MM.1S (cell line): ENCODE measurements around the gene PDE4B.

Experiments used
- DNase-seq: peaks from one replicate; pipeline ENCODE4 v3.0.0-alpha.2; 2015
- H2AFZ ChIP-seq: fragments of 300-600 bp; sonication (generic); 2 replicates; pipeline ENCODE4 v1.6.0; 2016; ENCODE audit warnings: antibody characterized with exemption, low read length
- H3F3A ChIP-seq: fragments of 300-600 bp; sonication (generic); 2 replicates; pipeline ENCODE4 v1.6.1; 2016; ENCODE audit warnings: mild to moderate bottlenecking, antibody characterized with exemption, low read length, moderate library complexity, mixed read lengths; ENCODE audit not compliant: insufficient read depth
- H3K27ac ChIP-seq: fragments of 300-600 bp; sonication (generic); 2 replicates; pipeline ENCODE4 v1.5.1; 2016; ENCODE audit warnings: mild to moderate bottlenecking, low read length
- H3K27me3 ChIP-seq: fragments of 300-600 bp; sonication (generic); replicated peaks from 2 replicates; pipeline ENCODE4 v1.6.0; 2016; ENCODE audit warnings: low read length; ENCODE audit not compliant: insufficient read depth
- H3K36me3 ChIP-seq: fragments of 300-600 bp; sonication (generic); replicated peaks from 2 replicates; pipeline ENCODE4 v1.6.1; 2016; ENCODE audit warnings: mild to moderate bottlenecking, low read length, mixed read lengths; ENCODE audit not compliant: insufficient read depth
- H3K4me1 ChIP-seq: fragments of 300-600 bp; sonication (generic); 2 replicates; pipeline ENCODE4 v1.6.1; 2016; ENCODE audit warnings: low read length, mixed read lengths
- H3K4me2 ChIP-seq: fragments of 300-600 bp; sonication (generic); 2 replicates; pipeline ENCODE4 v1.6.0; 2016; ENCODE audit warnings: low read depth, low read length
- H3K4me3 ChIP-seq: fragments of 300-600 bp; sonication (generic); 2 replicates; pipeline ENCODE4 v1.5.1; 2016; ENCODE audit warnings: low read length, mixed read lengths
- H3K79me2 ChIP-seq: fragments of 300-600 bp; sonication (generic); 2 replicates; pipeline ENCODE4 v1.6.1; 2016; ENCODE audit warnings: mixed run types, low read length, mixed read lengths
- H3K9ac ChIP-seq: fragments of 300-600 bp; sonication (generic); 2 replicates; pipeline ENCODE4 v1.6.1; 2016; ENCODE audit warnings: low read length, mixed read lengths
- H3K9me2 ChIP-seq: fragments of 300-600 bp; sonication (generic); replicated peaks from 2 replicates; pipeline ENCODE4 v1.6.1; 2016; ENCODE audit warnings: mild to moderate bottlenecking, low read length, mixed read lengths; ENCODE audit not compliant: insufficient read depth
- H3K9me3 ChIP-seq: fragments of 300-600 bp; sonication (generic); replicated peaks from 2 replicates; pipeline ENCODE4 v1.6.1; 2016; ENCODE audit warnings: mild to moderate bottlenecking, low read length, mixed read lengths; ENCODE audit not compliant: insufficient read depth
- H4K20me1 ChIP-seq: fragments of 300-600 bp; sonication (generic); 2 replicates; pipeline ENCODE4 v1.6.1; 2016; ENCODE audit warnings: mild to moderate bottlenecking, low read length, moderate library complexity, mixed read lengths; ENCODE audit not compliant: insufficient read depth
- EZH2 ChIP-seq: fragments of 300-600 bp; sonication (generic); optimal IDR thresholded peaks from 2 replicates; pipeline ENCODE3; 2017; ENCODE audit warnings: low read depth, mild to moderate bottlenecking, antibody characterized with exemption, low read length, mixed read lengths
- EZH2phosphoT487 ChIP-seq: fragments of 300-600 bp; sonication (generic); IDR thresholded peaks from 2 replicates; pipeline ENCODE4 v1.6.1; 2018; ENCODE audit warnings: antibody characterized with exemption, low read length
- TF ChIP-seq, protein P1 (sequence below): fragments of 300-600 bp; sonication (generic); IDR thresholded peaks from 2 replicates; pipeline ENCODE4 v1.5.1; 2016; ENCODE audit warnings: antibody characterized with exemption, low read length, mixed read lengths

Gene PDE4B

DNA sequence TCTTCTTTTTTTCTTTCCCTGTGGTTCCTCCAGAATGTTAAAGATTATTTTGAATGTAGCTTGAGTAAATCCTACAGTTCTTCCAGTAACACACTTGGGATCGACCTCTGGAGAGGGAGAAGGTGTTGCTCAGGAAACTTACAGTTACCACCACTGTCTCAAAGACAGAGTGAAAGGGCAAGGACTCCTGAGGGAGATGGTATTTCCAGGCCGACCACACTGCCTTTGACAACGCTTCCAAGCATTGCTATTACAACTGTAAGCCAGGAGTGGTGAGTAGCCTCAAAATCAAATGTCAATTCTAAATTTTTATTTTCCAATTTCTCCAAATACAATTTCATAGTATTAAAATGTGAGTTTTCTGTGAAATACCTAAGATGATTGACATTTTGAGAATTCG is 125.9 kb downstream of the PDE4B start:
- H3K4me2 ChIP-seq, result no peak overlapping the region
- H3K9ac ChIP-seq, result no peak overlapping the region
- H4K20me1 ChIP-seq, result no peaks in the 10 kb centered on the region
- no peaks in the 10 kb centered on the region for H3K27me3 ChIP-seq
- no peaks in the 10 kb centered on the region for H3K9me2 ChIP-seq
- H3K36me3 ChIP-seq, result no peaks in the 10 kb centered on the region
- H3K4me3 ChIP-seq, result no peak overlapping the region
- H3K4me1 ChIP-seq, result no peaks in the 10 kb centered on the region
- no peaks in the 10 kb centered on the region for H3K79me2 ChIP-seq
- H3K27ac ChIP-seq, result no peak overlapping the region
- no peaks in the 10 kb centered on the region for H3F3A ChIP-seq
- no peak overlapping the region for H2AFZ ChIP-seq
- DNase-seq, result no peak
- H3K9me3 ChIP-seq, result no peaks in the 10 kb centered on the region
- no peak for TF ChIP-seq EZH2phosphoT487

DNA sequence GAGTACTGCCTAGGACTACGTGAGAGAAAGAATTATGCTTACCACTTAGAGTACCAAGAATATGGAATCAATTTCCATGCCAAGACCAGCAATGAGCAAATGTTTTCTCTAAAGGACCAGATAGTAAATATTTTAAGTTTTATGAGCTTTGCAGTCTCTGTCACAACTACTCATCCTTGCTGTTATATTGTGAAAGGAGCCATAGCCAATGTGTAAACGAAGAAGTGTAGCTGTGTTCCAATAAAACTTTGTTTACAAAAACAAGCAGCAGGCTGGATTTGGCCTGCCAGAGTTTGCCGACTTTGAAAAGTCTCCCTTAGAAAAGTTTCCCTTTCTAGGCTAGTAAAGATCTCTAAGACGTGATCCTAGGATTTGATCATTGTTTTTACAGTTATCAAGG is 128.8 kb downstream of the PDE4B start:
- Histone ChIP-seq H3K36me3 (no peaks in the 10 kb centered on the region), H2AFZ (no peak overlapping the region), H3K27ac (no peak overlapping the region), H3K9me2 (no peaks in the 10 kb centered on the region), H3K27me3 (no peaks in the 10 kb centered on the region), H4K20me1 (no peaks in the 10 kb centered on the region), H3K4me3 (no peak overlapping the region), H3K4me1 (no peaks in the 10 kb centered on the region), H3K9me3 (no peaks in the 10 kb centered on the region), H3K9ac (no peak overlapping the region), H3K79me2 (no peaks in the 10 kb centered on the region), H3K4me2 (no peak overlapping the region), H3F3A (no peaks in the 10 kb centered on the region)
- TF ChIP-seq EZH2phosphoT487, result no peak
- no peak for TF ChIP-seq EZH2
- TF ChIP-seq, protein P1, sequence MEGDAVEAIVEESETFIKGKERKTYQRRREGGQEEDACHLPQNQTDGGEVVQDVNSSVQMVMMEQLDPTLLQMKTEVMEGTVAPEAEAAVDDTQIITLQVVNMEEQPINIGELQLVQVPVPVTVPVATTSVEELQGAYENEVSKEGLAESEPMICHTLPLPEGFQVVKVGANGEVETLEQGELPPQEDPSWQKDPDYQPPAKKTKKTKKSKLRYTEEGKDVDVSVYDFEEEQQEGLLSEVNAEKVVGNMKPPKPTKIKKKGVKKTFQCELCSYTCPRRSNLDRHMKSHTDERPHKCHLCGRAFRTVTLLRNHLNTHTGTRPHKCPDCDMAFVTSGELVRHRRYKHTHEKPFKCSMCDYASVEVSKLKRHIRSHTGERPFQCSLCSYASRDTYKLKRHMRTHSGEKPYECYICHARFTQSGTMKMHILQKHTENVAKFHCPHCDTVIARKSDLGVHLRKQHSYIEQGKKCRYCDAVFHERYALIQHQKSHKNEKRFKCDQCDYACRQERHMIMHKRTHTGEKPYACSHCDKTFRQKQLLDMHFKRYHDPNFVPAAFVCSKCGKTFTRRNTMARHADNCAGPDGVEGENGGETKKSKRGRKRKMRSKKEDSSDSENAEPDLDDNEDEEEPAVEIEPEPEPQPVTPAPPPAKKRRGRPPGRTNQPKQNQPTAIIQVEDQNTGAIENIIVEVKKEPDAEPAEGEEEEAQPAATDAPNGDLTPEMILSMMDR, result no peak
- no peak for DNase-seq

DNA sequence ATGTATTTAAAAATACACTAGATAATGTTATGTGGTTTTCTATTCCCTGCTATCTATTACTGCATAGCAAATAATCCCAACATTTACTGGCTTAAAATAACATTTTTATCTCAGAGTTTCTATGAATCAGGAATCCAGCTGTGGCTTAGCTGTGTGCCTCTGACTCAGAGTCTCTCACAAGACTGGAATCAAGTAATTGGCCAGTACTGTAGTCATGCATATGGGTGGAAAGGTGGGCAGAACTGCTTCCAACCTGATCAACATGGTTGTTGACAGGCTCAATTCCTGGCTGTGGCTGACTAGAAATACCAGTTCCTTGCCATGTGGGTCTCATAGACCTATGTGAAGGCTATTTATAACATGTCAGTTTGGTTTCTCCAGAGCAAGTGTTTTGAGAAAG is 131.8 kb downstream of the PDE4B start:
- Histone ChIP-seq H3K9me2 (no peaks in the 10 kb centered on the region), H3K79me2 (no peaks in the 10 kb centered on the region), H3K4me1 (no peaks in the 10 kb centered on the region), H3F3A (no peaks in the 10 kb centered on the region), H3K4me2 (no peak overlapping the region), H2AFZ (no peak overlapping the region), H3K27me3 (no peaks in the 10 kb centered on the region), H3K9me3 (no peaks in the 10 kb centered on the region), H3K36me3 (no peaks in the 10 kb centered on the region), H3K9ac (no peak overlapping the region), H3K27ac (no peak overlapping the region), H4K20me1 (no peaks in the 10 kb centered on the region), H3K4me3 (no peak overlapping the region)
- DNase-seq, result no peak
- TF ChIP-seq, protein P1, result no peak
- no peak for TF ChIP-seq EZH2phosphoT487
- TF ChIP-seq EZH2, result no peak

DNA sequence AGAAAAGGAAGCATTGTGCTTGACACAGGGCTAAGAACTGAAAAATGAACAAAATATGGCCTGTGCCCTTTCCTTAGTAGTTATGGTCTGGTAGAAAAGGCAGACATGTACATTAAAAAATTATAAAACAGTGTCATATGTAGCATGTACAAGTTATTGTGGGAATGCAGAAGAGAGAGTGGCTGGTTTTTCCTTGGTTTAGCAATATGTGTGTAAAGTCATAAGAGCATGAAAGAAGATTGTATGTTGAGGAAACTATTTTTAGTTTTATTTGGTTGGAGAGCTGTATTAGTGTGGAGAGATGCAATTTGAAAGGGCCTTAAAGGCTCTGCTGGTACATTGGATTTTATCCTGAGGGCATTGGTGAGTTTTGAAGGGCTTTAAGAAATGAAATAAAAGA is 145.8 kb downstream of the PDE4B start:
- Histone ChIP-seq H3K27me3 (no peaks in the 10 kb centered on the region), H3K79me2 (no peaks in the 10 kb centered on the region), H3K36me3 (no peaks in the 10 kb centered on the region), H3K4me3 (no peak overlapping the region), H2AFZ (no peak overlapping the region), H3K9ac (no peak overlapping the region), H3K27ac (no peak overlapping the region), H3K4me1 (no peaks in the 10 kb centered on the region), H3K9me2 (no peaks in the 10 kb centered on the region), H3K9me3 (no peaks in the 10 kb centered on the region), H4K20me1 (no peaks in the 10 kb centered on the region), H3F3A (no peaks in the 10 kb centered on the region), H3K4me2 (no peak overlapping the region)
- TF ChIP-seq, protein P1, result no peak
- TF ChIP-seq EZH2phosphoT487 (no peak), EZH2 (no peak)
- DNase-seq, result no peak
